KMS-11 (cell line): ENCODE measurements around the gene PAF1.

ENCODE experiments used
- H2AFZ ChIP-seq: fragments of 200-600 bp; sonication (generic); 2 replicates; pipeline ENCODE4 v1.6.1; 2016; ENCODE audit warnings: antibody characterized with exemption, mixed run types, low read depth
- H3K27ac ChIP-seq: fragments of 200-600 bp; sonication (generic); 2 replicates; pipeline ENCODE4 v1.6.1; 2016; ENCODE audit warnings: mild to moderate bottlenecking, mixed run types
- H3K27me3 ChIP-seq: fragments of 200-600 bp; sonication (generic); 2 replicates; pipeline ENCODE4 v1.6.1; 2017; ENCODE audit warnings: mild to moderate bottlenecking, low read depth, mixed run types, moderate library complexity; ENCODE audit not compliant: insufficient read depth
- H3K36me3 ChIP-seq: fragments of 200-600 bp; sonication (generic); 2 replicates; pipeline ENCODE4 v1.6.1; 2017; ENCODE audit warnings: mild to moderate bottlenecking, mixed run types; ENCODE audit not compliant: insufficient read depth
- H3K4me1 ChIP-seq: fragments of 200-600 bp; sonication (generic); 2 replicates; pipeline ENCODE4 v1.6.1; 2016; ENCODE audit warnings: mild to moderate bottlenecking, low read depth, mixed run types; ENCODE audit not compliant: poor library complexity, severe bottlenecking
- H3K4me2 ChIP-seq: fragments of 200-600 bp; sonication (generic); 2 replicates; pipeline ENCODE4 v1.7.0; 2016; ENCODE audit warnings: mild to moderate bottlenecking, mixed run types
- H3K4me3 ChIP-seq: fragments of 200-600 bp; sonication (generic); IDR thresholded peaks from 2 replicates; pipeline ENCODE4 v1.6.1; 2017; ENCODE audit warnings: low read depth, low read length, mixed read lengths; ENCODE audit not compliant: insufficient read depth
- H3K79me2 ChIP-seq: fragments of 200-600 bp; sonication (generic); 2 replicates; pipeline ENCODE4 v1.6.1; 2016; ENCODE audit warnings: low read depth, mixed run types; ENCODE audit not compliant: insufficient read depth
- H3K9ac ChIP-seq: fragments of 200-600 bp; sonication (generic); 2 replicates; pipeline ENCODE4 v1.6.1; 2016; ENCODE audit warnings: mild to moderate bottlenecking, mixed run types
- H4K20me1 ChIP-seq: fragments of 200-600 bp; sonication (generic); 2 replicates; pipeline ENCODE4 v1.6.1; 2016; ENCODE audit warnings: mild to moderate bottlenecking, mixed run types; ENCODE audit not compliant: insufficient read depth
- TF ChIP-seq, protein P1 (sequence below): fragments of 200-600 bp; sonication (generic); conservative IDR thresholded peaks from 2 replicates; pipeline ENCODE4 v1.6.1; 2017; ENCODE audit warnings: low read depth, mild to moderate bottlenecking, antibody characterized with exemption, low read length, moderate library complexity, mixed read lengths

PAF1 gene

GRCh38 chr19:39428283-39429112, 37.6 kb upstream of the PAF1 start:
- H3K9ac ChIP-seq, result no peak overlapping the region
- no peak overlapping the region for H3K4me3 ChIP-seq
- H3K79me2 ChIP-seq, result 0 out of 2 replicates have a peak, but pooled peaks cover under 1% of the 10 kb centered on the region
- H3K4me2 ChIP-seq, result no peak overlapping the region
- H2AFZ ChIP-seq, result no peak overlapping the region
- TF ChIP-seq, protein P1, sequence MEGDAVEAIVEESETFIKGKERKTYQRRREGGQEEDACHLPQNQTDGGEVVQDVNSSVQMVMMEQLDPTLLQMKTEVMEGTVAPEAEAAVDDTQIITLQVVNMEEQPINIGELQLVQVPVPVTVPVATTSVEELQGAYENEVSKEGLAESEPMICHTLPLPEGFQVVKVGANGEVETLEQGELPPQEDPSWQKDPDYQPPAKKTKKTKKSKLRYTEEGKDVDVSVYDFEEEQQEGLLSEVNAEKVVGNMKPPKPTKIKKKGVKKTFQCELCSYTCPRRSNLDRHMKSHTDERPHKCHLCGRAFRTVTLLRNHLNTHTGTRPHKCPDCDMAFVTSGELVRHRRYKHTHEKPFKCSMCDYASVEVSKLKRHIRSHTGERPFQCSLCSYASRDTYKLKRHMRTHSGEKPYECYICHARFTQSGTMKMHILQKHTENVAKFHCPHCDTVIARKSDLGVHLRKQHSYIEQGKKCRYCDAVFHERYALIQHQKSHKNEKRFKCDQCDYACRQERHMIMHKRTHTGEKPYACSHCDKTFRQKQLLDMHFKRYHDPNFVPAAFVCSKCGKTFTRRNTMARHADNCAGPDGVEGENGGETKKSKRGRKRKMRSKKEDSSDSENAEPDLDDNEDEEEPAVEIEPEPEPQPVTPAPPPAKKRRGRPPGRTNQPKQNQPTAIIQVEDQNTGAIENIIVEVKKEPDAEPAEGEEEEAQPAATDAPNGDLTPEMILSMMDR, result no peak
- H3K27ac ChIP-seq, result no peak overlapping the region
- H4K20me1 ChIP-seq, result no peaks in the 10 kb centered on the region
- H3K27me3 ChIP-seq, result 0 out of 2 replicates have a peak, but pooled peaks cover 3% of the 10 kb centered on the region
- peaks cover 11% of the 10 kb centered on the region; the same call in 1 of the 2 replicates for H3K36me3 ChIP-seq
- H3K4me1 ChIP-seq, result peaks cover 32% of the 10 kb centered on the region

- H3K27ac ChIP-seq, result no peak overlapping the region
- H3K4me2 ChIP-seq, result no peak overlapping the region
- H3K36me3 ChIP-seq, result peaks cover 3% of the 10 kb centered on the region; the same call in 1 of the 2 replicates
- H3K9ac ChIP-seq, result no peak overlapping the region
- TF ChIP-seq, protein P1, result no peak
- H4K20me1 ChIP-seq, result no peaks in the 10 kb centered on the region
- 0 out of 2 replicates have a peak, but pooled peaks cover 3% of the 10 kb centered on the region for H3K27me3 ChIP-seq
- peaks cover 24% of the 10 kb centered on the region for H3K4me1 ChIP-seq
- no peak overlapping the region for H3K4me3 ChIP-seq
- no peak overlapping the region for H2AFZ ChIP-seq
- no peaks in the 10 kb centered on the region for H3K79me2 ChIP-seq
These were observed 36.8 kb upstream of the PAF1 start for GRCh38 chr19:39427707-39428106.

GRCh38 chr19:39426170-39426569, 35.3 kb upstream of the PAF1 start:
- Histone ChIP-seq H3K4me3 (no peak overlapping the region), H3K36me3 (no peaks in the 10 kb centered on the region), H3K4me1 (peaks cover 8% of the 10 kb centered on the region), H3K79me2 (no peaks in the 10 kb centered on the region), H3K4me2 (no peak overlapping the region), H4K20me1 (no peaks in the 10 kb centered on the region), H3K9ac (no peak overlapping the region), H3K27me3 (0 out of 2 replicates have a peak, but pooled peaks cover 3% of the 10 kb centered on the region), H3K27ac (no peak overlapping the region), H2AFZ (no peak overlapping the region)
- TF ChIP-seq, protein P1, result no peak

GRCh38 chr19:39425744-39426143, 34.8 kb upstream of the PAF1 start:
- Histone ChIP-seq H3K4me1 (peaks cover 4% of the 10 kb centered on the region), H3K9ac (no peak overlapping the region), H4K20me1 (no peaks in the 10 kb centered on the region), H3K27me3 (0 out of 2 replicates have a peak, but pooled peaks cover 3% of the 10 kb centered on the region), H3K4me2 (no peak overlapping the region), H3K4me3 (no peak overlapping the region), H3K36me3 (no peaks in the 10 kb centered on the region), H3K27ac (no peak overlapping the region), H3K79me2 (no peaks in the 10 kb centered on the region), H2AFZ (no peak overlapping the region)
- TF ChIP-seq, protein P1, result no peak
